NCI-H146 treated with DMSO at 0.1 percent for 48 hours (cell line): ENCODE measurements around the gene TMEM138.
A peak's percentile ranks its signal among the peaks of the same experiment; 100 is the strongest.
"Not testable (repeated sequence)": the region's sequence is repeated elsewhere in the genome, so short reads cannot be mapped to it uniquely, and the experiment has no call there.

Source experiments
- DNase-seq: peaks from one replicate; lab custom pipeline; 2025; ENCODE audit not compliant: unreplicated experiment; lab: John Stamatoyannopoulos, UW

TMEM138 gene

DNA sequence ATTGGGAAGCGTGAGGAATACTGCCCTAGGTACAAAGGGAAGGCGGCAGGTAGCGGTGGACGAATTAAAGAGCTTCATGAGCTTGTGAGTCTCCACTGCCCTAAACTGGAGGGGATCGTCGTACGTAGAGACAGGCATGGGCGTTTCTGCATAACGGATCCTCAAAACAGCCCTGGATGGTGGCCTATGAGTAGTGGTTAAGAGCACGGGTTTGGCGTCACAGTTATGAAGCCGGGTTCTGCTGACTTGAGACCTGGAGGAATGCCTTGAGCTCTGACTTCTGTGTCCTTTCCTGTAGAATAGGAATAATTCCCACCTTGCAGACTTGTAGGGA, 335 bp downstream of the TMEM138 start:
- peak; percentile 52 for DNase-seq

DNA sequence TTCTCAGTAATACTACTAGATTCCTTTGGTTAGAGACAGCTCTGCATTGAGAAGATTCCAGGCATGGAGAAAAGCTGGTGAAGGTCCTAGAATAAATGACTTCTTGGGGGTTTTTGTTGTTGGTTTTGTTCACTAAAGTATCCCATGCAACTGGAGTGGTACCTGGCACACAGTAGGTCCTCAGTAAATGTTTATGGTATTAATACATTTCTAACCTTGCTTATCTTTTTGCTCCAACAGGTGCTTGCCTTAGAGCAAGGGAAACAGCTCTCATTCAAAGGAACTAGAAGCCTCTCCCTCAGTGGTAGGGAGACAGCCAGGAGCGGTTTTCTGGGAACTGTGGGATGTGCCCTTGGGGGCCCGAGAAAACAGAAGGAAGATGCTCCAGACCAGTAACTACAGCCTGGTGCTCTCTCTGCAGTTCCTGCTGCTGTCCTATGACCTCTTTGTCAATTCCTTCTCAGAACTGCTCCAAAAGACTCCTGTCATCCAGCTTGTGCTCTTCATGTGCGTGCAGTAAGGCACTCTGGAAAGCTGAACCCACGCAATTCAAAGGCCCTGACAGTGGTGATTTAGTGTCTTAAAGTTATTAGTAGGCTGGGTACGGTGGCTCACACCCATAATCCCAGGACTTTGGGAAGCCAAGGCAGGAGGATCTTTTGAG, 2.0 kb downstream of the TMEM138 start:
- DNase-seq = no peak

DNA sequence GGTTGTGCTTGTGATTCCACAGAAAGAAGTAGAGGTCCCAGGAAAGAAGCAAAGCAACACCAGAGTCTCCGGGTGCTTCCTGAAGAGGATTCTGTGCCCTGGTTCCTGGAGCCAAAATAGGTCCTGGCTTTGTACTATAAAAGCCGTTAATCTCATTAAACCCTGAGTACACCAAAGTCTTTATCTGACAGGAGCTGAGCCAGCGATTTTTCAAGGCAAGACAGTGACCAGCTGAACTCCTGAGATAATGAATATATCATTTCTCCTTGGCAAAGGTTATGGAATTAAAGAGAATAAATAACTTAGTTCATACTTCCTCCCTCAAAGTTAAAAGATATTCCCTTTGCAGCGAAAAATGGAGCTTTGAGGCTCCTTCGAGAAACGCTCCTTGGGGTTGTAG, 5.2 kb downstream of the TMEM138 start:
- DNase-seq = no peak

DNA sequence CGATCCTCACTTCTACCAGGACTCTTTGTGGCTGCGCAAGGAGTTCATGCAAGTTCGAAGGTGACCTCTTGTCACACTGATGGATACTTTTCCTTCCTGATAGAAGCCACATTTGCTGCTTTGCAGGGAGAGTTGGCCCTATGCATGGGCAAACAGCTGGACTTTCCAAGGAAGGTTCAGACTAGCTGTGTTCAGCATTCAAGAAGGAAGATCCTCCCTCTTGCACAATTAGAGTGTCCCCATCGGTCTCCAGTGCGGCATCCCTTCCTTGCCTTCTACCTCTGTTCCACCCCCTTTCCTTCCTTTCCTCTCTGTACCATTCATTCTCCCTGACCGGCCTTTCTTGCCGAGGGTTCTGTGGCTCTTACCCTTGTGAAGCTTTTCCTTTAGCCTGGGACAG, 6.5 kb downstream of the TMEM138 start:
- DNase-seq = no peak

DNA sequence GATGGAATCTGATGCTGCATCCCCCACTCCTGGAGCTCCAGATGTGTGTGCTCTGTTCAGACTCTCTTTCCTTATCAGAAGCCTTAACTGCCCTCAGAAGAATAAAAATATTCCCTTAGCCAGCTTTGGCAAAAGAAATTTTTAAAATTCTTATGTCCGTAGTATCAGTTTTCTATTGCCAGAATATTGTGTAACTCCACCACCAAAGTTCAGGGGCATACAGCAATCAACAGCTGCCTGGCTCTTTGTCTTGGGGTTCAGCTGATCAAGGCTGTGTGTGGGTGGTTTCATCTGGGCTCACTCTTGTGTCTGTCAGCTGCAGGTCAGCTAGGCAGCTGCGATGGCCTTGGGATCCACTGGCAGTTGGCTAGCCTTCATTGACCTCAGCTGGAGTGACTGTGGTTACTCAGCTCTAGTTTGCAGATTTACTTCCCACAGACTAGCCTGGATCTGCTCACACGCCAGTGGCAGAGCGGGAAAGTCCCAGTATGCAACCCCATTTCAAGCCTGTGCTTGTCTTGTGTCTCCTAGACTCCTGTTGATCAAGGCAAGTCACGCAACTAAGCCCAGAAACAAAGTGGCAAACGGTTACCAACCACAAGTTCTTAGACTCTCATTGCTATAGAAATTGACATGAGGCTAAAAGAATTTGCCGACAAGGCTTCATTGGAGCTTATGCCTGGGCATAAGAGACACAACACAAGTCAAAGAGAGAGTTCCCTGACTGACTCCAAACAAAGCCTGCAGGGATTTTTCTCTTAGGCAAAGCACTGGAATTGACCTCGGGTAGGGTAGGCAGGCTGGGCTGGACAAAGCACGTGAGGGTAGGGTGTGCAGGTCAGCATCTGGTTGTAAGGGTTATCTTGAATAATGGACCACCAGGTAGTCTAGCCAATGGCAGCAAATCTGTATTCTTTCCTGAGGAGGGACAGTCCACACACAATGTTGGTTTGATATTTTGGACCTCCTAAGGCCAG, 7.5 kb downstream of the TMEM138 start:
- DNase-seq = no peak

DNA sequence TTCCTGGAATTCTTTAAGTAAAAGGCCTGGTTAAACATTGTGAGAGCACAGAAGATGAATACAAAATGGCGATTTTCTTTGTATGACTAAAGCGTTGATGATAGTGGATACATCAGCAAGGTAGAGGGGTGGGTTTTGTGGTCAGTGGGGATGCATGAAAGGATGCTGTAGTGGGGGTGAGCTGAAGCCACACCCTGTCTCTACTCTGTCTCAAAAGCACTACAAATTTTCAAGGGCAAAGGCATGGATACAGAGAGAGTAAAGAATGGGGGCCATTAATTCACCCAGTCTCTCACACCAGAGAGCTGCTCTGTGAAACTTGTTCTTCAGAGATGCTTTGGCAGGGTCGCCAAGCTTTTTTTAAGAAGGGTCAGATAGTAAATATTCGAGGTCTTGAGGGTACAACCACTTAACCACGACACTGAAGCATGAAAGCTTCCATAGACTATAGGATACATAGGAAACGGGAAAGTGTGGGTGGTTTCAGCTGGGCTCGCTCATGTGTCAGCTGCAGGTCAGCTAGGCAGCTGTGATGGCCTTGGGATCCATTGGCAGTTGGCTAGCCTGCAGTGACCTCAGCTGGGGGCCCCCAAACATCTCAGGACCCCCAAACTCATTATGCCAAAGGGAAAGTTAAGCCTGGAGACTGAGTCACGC, 8.3 kb downstream of the TMEM138 start:
- no peak for DNase-seq

DNA sequence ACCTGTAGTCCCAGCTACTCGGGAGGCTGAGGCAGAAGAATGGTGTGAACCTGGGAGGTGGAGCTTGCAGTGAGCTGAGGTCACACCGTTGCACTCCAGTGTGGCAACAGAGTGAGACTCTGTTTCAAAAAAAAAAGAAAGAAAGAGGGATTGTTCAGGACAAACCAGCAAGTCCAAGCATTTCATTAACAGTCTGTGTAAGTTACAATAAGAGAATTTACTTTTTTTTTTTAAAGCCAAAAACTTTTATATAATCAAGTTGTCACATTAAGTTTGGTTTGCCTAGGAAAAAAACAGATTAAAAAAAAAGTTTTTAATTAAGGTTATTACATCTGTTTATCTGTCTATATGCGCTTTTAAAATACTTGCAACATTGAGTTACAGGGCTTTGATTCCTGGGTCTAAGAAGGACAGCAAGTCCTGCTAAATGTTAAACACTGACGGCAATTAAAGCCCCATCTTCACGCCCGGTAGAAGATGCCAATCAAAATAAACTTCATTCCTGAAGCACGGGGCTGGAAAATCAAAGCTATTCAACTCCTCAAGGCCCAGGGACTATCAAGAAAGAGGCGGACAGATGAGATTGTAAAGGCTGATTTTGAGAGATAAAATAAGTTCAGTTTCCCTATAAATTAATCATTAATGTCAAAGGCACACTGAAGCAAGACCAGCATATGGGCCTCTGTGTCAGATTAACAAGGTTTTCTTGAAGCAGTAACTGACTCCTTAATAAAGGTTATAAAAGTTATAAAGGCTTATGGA, 10.7 kb downstream of the TMEM138 start:
- no peak for DNase-seq

DNA sequence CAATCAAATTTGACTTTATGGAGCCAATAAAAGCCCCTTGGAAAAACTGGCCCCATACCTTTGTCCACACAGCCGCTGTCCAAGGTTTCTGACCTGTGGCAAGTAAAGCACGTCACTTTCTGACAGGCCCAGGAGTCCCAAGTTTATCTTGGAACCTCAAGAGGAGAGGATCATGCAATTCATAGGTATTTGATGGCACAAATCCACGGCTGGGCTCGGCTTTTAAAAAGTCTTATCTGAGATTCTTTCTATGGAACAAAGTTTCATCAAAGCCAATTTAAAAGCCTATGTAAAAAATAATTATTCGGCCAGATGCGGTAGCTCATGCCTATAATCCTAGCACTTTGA, 13.6 kb downstream of the TMEM138 start:
- no peak for DNase-seq

DNA sequence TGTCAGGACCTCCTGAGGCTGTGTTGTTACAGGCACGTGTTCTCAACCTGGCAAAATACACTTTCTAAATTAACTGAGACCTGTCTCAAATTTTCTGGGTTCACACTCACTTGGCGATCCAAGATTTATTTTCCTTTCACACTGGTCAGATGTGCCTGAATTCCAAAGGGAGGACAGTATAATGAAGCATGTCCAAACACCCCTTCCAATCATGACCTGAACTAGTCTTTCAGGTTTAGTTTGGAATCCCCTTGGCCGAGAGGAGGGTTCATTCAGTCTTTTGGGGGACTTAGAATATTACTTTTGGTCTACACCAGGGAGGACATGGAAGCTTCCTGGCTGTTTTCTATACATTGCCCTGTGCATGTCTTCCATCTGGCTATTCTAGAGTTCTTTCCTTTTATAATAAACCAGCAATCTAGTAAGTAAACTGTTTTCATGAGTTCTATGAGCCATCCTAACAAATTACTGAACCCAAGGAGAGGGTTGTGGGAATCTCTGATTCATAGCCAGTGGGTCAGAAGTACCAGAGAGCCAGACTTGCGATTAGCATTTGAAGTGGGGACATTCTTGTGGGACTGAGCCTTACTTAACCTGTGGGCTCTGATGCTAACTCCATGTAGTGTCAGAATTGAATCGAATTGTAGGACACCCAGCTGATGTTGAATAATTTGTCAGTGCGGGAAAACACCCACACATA, 15.4 kb downstream of the TMEM138 start:
- DNase-seq = no peak

DNA sequence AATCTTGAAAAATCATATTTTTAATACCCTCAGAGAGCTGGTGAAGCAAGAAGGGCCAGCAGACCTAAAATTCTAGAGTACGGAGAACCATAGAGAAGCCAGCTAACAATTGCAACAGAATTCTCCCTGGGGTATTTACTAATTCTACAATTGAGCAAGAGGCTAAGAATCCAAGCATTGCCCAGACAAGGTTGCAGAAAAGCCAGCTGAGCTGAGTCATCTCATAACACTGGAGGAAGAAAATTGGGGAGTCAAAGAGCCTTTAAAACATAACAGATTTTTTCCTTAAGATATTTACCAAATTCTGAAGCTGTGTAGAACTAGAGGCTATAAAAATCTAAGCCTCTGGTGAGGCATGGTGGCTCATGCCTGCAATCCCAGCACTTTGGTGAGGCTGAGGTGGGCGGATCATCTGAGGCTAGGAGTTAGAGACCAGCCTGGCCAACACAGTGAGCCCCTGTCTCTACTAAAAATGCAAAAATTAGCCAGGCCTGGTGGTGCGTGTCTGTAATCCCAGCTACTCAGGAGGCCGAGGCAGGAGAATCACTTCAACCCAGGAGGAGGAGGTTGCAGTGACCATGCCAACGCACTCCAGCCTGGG, 16.6 kb downstream of the TMEM138 start:
- no peak for DNase-seq

DNA sequence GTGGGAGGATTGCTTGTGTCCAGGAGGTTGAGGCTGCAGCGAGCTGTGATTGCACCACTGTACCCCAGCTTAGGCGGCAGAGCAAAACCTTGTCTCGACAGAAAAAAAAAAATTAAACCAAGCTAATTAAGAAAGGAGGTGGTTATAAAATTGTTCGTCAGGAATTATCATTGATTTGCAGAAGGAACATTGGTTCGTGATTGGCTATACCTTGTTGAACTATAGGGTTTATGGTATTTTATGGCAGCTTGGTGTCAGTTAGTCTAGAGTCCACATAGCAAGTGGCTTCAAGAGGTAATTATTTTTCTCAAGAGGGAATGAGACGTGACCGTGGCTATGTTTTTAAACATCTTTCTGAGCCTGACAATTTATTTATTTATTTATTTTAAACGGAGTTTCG, 18.7 kb downstream of the TMEM138 start:
- DNase-seq = no peak

DNA sequence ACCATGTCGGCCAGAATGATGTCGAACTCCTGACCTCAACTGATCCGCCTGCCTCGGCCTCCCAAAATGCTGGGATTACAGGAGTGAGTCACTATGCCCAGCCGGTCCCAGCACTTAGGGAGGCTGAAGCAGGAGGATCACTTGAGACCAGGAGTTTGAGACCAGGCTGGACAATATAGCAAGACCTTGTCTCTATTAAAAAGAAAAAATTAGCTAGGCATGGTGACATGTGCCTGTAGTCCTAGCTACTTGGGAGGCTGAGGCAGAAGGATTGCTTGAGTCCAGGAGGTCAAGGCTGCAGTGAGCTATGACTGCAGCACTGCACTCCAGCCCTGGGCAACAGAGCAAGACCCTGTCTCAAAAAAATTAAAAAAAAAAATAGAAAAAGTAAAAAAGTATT, 21.7 kb downstream of the TMEM138 start:
- not testable (repeated sequence) for DNase-seq

DNA sequence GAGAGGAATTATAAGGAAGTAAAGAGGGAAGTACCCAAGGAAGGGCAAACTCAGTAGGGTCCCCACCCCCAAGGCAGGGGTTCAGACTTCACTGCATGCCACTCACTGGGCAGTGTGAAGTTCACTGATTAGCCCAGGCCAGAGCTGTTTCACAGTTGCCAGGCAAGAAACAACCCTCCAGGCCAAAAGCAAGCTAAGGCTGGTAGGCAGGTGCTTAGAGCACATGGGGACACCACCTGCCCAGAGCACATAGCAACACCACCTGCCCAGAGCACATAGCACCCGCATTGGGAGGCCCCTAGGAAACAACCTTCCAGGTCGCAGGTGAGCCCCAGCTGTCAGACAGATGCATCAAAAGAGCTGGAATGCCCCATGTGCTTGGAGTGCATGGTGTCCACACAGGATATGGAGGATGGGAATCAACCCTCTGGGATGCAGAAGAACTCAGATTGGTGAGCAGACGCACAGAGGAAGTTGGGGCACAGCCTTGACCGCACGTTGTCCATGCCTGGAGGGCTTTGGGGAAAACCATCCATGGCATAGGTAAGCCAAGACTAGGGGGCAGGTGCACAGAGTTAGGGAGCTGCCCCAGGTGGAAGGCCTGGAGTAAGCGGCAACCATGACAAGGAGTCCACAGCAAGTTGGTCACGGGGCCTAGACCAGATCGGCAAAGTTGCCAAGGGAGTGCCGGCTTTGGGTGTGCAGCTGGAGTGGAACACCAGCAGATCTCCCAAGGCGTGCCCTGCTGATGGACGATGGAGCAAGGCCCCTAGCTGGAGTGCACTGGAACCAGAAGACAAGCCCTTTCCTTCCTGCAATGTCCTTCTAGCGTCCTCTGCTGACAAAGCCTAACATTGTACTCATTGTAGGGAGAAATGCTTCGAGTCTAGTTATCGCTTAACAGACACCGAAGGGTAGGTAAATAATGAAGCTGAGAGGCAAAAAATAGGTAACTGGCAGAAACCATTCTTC, 22.4 kb downstream of the TMEM138 start:
- peak; percentile 79 for DNase-seq

DNA sequence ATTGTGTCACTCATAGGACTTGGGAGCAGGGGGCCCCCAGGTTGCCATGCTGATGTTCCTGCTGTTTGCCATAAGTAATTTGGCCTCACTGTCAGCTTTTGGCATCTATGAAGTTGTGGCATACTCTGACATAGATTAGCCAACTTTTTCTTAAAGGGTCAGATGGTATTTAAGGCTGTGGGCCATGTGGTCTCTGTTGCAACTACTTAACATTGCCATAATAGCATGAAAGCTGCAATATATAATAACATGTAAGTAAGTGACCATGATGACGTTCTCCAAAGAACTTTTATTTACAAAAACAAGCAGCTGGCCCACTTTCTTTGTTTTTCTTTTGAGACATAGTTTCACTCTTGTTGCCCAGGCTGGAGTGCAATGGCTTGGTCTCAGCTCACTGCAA, 28.0 kb downstream of the TMEM138 start:
- DNase-seq = no peak

DNA sequence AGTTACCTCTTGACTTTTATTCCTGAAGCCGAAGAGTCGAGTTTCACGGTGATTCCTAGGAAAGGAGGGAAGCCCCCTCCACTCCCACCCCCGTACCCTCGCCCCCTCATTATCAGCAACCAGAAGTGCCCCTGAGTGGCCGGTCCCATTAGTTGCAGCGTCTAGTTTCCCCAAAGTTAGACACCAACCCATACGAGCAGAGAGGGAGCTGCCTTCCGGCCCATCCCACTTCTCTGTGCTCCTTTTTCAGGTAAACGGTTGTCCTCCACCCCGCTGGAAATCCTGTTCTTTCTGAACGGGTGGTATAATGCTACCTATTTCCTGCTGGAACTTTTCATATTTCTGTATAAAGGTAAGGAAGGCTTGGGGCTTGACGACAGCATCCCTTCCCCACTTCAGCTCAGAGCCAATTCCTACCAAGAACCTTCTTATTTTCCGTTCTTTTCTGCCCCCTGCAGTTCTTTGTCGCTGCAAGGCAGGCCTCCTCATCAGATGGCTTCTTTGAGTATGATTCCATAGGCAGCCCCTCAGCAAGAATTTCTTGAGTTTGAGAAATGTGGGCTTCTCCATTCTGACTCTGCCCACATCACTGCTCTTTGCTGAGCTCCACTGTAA, 30.9 kb downstream of the TMEM138 start:
- DNase-seq = no peak

DNA sequence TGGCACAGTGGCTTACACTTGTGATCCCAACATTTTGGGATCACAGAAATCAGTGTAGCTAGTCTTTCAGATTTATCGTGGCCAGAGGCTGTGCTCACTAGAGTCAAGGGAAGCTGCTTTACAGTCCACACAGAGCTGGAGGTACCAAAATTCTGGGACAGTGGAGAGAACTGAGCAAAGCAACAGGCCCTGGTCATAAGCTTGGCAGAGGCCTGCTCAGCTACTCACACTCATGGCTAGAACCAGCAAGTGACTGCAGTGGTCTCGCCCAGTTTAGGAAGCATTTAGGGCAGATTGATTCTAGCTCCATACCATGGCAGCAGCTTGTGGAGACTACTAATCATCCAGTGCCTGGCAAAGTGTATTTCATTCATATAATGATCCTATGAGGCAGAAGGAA, 39.0 kb downstream of the TMEM138 start:
- DNase-seq = no peak

DNA sequence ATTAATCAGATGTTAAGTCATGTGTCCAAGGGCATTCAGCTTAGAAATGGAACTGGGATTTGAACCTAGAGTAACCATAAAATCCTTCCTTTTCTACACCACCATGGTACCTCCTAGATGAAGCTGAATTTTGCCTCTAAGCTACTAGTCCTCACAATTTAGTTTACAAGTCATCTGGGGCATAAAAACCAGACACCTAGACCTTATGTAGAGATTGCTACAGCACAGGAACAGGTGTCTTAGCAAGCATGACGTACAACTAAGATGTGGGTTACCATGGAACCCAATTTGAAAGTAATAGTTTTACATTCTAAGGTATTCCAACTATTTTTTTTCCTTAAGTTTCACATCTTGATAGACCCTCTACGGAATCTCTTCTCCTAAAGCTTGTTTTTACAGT, 39.4 kb downstream of the TMEM138 start:
- DNase-seq = no peak

DNA sequence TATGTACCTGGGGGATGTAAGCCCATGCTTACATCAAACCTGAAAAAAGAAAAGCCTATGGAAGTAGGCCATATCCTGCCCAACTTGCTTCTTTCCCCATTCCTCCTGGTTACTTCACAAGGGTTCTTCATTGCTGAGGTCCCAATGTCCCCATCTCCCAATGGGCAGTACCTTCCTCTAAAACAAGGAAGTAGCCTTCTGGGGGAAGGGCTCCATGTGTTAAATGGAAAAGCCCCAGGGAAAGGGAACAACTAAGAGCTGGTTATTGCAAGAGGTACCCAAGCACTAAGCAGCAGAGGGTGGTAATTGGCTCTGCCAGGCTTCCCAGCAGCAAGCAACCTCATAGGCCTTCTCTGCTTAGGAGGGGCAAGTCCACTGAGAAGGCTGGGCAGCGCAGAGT, 41.5 kb downstream of the TMEM138 start:
- no peak for DNase-seq

DNA sequence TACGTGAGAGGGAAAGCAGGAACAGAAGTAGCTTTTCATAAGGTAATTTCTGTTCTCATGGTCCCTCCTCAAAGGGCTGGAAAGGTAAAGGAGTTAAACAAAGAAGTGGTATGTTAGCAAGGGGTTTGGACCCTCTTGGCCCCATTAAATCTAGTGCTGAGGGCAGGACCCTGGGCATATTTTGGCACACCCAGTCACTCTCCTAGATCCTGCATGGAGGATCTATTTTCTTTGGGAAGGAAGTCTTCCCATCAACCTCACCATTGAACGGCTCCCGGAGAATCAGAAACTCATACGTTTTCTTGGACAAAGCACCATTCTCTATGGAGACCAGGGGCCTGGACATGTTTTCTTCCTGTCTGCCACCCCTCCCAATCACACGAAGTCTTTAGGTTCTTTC, 41.9 kb downstream of the TMEM138 start:
- DNase-seq = no peak
